ENCODE measurements around the gene CYTH1.

CYTH1 gene

DNA sequence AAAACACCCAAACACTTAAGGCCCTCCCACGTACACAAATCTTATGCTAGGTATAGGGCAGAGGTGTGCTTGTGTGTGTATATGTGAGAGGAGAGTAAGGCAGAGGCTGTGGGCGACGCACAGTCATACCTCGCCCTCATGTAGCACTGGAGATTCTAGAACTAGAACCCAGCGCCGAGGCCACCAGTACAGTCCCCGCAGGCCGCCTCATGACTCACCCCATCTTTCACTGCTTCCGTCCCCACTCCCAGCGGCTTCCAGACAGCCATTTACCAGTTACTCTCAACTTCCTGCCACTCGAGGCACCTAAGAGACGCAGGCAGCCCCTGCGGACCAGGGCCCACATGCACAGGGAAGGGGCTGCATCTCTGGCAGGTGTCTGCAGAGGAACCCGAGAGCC lies 23.2 kb upstream of the CYTH1 start:
- FAIRE-seq (no peak), DNase-seq (ENCODE audit: insufficient read length, low spot score) (no peak)

GRCh38 chr17:78804777-78805176 lies 22.7 kb upstream of the CYTH1 start:
- no peak for FAIRE-seq

GRCh38 chr17:78803186-78803845 lies 21.2 kb upstream of the CYTH1 start:
- DNase-seq (ENCODE audit: insufficient read length, low spot score) (no peak), FAIRE-seq (no peak)

More at GRCh38 chr17:78804777-78805176, 22.7 kb upstream of the CYTH1 start:
- DNase-seq (ENCODE audit: insufficient read length, low spot score) = no peak

- DNase-seq (ENCODE audit: insufficient read length, low spot score) (no peak), FAIRE-seq (no peak)
Observed at GRCh38 chr17:78802459-78802858, 20.4 kb upstream of the CYTH1 start.

DNA sequence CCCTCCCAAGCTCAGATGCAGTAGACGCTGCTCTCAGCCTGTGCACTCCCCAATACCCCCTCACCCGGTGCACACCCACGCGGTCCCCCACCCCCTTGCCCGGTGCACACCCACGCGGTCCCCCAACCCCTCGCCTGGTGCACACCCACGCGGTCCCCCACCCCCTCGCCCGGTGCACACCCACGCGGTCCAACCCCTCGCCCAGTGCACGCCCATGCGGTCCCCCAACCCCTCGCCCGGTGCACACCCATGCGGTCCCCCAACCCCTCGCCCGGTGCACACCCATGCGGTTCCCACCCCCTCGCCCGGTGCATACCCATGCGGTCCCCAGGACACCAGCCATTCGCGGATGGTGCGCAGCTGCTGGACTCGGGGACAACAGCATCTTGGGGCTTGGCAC lies 19.9 kb upstream of the CYTH1 start:
- FAIRE-seq = no peak
- no peak for DNase-seq (ENCODE audit: insufficient read length, low spot score)

DNA sequence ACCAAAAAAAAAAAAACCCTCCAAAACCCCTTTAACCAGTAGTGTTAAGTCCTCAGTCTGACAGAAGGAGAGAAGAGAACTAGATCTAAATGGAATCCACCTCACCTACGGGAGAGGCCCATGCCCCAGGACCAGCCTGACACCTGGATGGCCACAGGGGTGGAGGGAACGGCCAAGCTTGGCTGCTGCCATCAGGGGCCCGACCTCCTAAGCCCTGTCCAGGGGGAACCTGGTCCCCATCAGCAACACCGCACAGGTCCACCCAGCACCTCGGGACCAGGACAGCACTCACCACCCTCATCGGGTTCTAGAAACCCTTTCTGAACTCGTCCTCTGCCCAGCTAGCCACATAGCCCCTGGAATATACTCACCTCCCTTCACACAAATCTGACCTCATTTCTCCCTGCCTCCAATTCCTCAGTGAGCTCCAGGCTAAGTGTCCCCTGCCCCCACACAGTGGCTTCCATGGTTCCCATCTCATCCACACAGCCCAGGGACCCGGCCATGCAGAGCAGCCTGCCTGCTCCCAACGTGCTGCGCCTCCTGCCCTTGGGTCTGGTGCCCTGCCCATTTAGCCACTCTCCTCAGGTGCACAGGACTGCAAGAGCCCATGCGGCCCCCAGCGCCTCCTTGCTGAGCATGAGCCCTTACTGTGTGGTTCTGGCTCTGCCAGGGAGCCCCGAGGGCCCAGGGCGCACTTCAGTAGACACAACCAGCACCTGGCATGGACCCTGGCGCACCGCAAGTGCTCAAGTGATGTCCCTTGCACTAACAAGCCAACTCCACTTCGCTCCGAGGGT lies 18.3 kb upstream of the CYTH1 start:
- FAIRE-seq (no peak), DNase-seq (ENCODE audit: insufficient read length, low spot score) (no peak)

DNA sequence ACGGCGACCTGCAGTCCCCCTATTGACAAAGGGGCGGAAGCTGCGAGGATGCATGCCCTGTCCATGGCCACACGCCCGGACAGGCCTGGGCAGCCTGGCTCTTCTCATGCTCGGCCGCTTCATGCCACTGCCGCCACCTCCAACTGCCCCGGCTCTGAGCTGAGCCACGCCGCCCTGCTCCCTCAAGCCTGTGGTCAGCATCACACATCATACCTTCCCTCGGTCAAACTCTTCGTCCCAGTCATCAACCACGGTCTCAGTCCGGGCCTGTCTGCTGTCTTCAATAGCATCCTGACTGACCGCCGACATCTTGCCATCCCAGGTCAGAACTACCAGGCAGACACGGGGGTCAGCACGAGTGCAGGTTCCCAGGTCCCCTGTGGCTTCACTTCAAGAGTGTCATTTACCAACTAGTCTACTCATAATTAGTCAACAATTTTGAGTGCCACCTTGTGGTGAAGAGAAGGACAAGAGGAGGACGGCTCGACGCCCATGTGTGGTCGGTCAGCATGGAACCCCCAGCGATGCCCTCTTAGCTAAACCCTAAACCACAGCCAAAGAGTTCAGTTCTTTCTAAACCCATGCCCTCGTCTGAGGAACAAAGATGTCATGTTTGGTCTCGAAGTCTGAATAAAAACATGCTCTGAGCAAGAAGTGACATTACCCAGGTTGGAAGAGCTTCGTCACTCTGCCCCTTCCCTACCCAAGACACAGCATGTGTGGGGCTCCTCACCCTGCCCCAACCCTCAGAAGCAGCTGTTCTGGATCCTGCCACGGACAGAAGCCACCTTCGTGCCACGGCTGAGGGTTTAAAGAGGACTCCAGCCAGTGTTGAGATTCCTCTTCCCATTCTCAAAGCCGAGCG lies 16.9 kb upstream of the CYTH1 start:
- FAIRE-seq (peak; percentile 8), DNase-seq (ENCODE audit: insufficient read length, low spot score) (no peak)

- FAIRE-seq (no peak), DNase-seq (ENCODE audit: insufficient read length, low spot score) (no peak)
Observed at GRCh38 chr17:78797691-78798585, 15.9 kb upstream of the CYTH1 start.

DNA sequence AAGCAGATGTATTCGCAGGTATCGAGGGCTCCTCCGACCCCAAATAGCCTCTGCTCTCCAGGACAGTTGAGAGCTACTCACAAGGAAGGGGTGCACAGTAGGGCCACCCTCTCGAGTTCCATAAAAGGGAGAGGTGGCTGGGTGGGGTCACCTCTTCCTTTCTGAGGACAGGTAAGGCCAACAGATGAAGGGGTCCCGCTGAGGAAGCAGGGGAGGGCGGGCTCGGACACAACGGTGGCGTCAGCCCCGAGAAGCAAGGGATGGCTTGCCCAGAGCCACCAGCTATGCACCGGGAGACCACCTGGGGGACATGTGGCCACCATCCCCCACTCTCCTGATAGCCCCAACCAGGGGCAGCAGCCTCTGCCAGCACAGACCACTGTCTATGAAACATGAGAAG lies 15.1 kb upstream of the CYTH1 start:
- no peak for FAIRE-seq
- no peak for DNase-seq (ENCODE audit: insufficient read length, low spot score)

DNA sequence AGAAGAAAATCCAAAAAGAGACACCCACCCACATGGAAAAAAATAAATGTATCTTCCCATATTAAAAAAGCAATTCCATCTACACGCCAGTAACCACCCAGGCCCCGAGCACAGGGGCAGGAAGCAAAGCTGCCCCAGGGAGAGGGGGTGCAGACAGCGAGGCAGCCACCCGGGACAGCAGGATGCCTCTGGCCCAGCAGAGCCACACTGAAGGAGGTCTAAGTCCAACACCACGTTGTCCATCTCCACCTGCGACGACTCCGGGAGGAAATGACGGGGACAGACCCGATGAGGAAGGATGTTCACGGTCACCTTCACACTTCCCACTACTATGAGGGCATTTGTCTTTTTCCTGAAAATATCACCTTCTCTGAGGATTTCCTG lies 14.4 kb upstream of the CYTH1 start:
- no peak for FAIRE-seq

DNA sequence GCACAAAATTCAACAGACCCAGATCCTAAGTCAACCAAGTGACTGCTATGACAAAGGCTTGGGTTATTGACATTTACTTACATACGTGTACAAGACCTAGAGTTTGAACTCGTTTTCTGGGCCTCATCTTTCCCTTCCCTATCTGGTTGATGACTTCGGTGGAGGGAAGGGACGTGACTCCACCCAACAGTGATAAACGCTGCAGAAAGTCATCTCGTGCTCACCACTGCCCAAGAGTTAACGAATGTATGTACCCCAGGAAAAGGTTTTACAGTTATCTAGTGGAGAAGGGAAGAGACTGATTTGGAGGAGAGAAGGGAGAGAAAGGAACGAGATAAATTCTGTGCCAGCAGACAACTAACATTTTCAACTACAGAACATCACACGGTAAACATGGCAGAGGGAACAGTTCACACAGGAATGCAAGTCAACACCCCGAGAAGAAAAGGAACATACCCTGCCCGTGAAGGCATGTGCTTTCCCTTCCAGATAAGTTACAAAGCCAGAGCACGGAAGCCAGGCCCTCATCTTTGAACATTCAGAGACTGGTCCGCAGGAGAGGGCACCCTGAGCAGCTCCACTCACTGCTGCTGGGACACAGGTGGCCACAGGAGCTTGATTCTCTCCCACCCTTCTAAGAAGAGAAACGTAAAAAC lies 13.9 kb upstream of the CYTH1 start:
- DNase-seq (ENCODE audit: insufficient read length, low spot score) = no peak
- FAIRE-seq = no peak

More for the DNA sequence above, 14.4 kb upstream of the CYTH1 start:
- DNase-seq (ENCODE audit: insufficient read length, low spot score) = no peak

GRCh38 chr17:78794864-78795640 lies 13.0 kb upstream of the CYTH1 start:
- FAIRE-seq (no peak), DNase-seq (ENCODE audit: insufficient read length, low spot score) (no peak)

DNA sequence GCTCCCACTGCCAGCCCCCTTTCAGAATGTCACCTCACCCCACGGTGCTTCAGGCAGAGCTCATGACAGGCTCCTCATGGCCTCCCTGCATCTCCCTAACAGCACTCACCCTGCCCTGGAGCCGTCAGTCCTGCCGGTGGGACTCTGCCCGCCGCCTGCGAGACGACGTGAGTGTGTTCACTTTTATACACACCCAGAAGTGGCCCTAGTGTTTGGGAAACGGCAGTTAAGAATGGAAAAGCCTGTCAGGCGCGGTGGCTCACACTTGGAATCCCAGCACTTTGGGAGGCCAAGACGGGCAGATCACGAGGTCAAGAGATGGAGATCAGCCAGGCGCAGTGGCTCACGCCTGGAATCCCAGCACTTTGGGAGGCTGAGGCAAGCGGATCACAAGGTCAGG lies 12.3 kb upstream of the CYTH1 start:
- DNase-seq (ENCODE audit: insufficient read length, low spot score) (no peak), FAIRE-seq (no peak)

DNA sequence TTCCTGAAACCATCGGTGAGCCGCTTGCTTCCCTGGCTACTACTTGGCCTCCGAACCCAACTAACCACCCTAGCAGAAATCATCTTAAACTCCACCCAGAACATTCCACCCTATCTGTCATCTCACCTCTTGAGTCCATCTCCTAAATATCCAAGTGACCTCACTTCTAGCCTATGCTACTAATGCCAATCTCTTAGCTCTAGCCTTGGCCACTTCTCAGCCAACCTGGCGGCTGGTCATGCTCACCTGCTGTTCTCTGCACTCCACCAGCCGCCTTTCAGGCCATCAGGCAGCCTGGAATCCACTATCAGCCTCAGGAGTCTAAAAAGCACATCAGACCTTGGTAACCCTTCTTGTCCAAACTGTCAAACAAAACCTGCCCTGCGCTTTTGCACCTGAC lies 11.9 kb upstream of the CYTH1 start:
- no peak for FAIRE-seq

GRCh38 chr17:78793415-78793814 lies 11.3 kb upstream of the CYTH1 start:
- DNase-seq (ENCODE audit: insufficient read length, low spot score) (no peak), FAIRE-seq (no peak)

More for the DNA sequence above, 11.9 kb upstream of the CYTH1 start:
- DNase-seq (ENCODE audit: insufficient read length, low spot score) = no peak

DNA sequence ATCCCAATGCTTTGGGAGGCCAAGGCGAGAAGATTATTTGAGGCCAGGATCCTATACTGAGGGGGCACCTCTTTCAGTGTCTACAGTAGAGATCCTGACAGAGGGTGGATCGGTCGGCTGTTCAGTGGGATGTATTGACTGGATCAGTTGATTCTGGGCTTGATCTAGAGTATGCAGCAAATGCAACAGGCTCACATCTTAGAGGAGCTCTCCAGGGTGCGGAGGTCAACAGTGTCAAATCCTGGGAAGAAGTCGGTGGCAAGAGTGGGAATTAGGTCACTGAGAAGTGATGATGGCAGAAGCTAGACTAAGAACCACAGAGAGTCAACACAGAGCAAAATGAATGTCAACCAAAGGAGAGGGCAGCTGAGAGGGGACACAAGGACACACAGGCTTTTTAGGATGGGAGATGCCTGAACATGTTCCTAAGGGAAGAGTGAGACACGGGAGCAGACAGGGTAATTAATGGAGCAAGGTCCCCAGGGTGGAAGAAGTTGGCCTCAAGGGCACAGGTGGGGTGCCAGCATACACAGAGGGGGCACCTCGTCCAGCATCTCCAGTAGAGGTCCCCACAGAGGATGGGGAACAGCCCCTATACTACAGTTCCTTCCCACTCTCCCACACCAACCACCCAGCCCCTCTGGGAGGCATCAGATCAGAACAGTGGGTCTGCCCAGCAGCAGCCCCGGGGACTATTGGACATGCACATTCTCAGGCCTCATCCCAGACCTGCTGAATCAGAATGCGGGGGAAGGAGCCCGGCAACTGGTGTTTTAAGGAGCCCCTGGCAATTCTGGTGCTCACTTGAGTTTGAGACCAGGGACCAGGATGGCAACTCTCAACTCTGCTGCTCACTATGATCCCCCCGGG lies 10.0 kb upstream of the CYTH1 start:
- no peak for DNase-seq (ENCODE audit: insufficient read length, low spot score)

GRCh38 chr17:78790552-78790951 lies 8.5 kb upstream of the CYTH1 start:
- FAIRE-seq (no peak), DNase-seq (ENCODE audit: insufficient read length, low spot score) (no peak)

More for the DNA sequence above, 10.0 kb upstream of the CYTH1 start:
- no peak for FAIRE-seq

DNA sequence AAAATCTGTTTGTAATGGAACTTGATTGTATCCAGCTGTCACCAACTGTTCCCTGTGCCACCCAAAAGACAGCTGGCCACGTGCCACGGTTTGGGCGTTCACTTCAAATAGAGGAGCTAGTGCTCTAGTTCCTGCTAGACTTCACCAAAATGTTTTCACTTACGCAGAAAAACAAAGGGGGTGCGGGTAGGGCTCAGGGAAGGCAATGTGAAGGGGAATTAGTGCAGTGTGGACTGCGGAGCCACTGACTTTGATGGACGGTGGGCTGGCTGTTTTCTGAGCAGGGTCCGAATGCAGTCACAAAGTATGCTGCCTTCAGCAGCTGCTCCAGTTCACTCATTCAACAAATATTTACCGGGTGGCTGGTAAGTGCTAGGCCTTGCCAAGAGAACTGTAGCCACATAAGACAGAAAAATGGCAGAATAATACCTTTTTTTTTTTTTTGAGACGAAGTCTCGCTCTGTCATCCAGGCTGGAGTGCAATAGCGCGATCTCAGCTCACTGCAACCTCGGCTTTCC lies 7.6 kb upstream of the CYTH1 start:
- FAIRE-seq = no peak
- DNase-seq (ENCODE audit: insufficient read length, low spot score) = no peak

All from GM19239 (cell line).